ENCODE results near the gene SOX10. TPM values are rescaled to one million over a fixed set of nuclear protein-coding genes. Genes with fewer than 3 reads are reported as not detected.

SOX10 gene
- total RNA-seq, 1 experiment from 2014 or later = 2.4 TPM

DNA sequence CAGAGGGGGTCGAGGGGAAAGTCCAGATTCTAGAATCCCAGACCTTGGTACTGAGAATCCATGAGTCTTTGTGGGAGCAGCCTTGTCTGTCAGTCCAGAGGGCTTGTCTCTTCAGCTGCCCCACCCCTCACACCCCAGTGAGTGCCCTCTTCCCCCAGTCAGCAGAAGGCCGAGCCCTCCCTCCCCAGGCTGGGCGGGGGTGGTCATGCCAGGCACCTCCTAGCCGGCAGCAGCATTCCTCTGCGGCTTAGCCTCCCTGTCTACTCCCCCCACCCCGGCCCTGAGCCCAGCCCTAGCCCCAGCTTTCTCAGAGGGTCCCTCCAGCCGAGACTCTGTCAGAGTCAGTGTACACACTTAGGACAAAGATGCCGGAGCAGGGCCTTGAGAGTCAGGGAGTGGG, 4.6 kb downstream of the SOX10 start:
- H3K79me2 ChIP-seq (ENCODE audit: insufficient read depth, low read length) = no peaks in the 10 kb centered on the region
- no peak overlapping the region for H2AK5ac ChIP-seq (ENCODE audit: insufficient read length, low read length)
- H3K79me1 ChIP-seq (ENCODE audit: insufficient read depth, low read depth, low read length, poor library complexity, severe bottlenecking) = no peaks in the 10 kb centered on the region
- H3K18ac ChIP-seq (ENCODE audit: insufficient read length, low read depth, low read length) = no peak overlapping the region
- Mint-ChIP-seq H3K27ac (no peak overlapping the region; a peak in 1 of 7 replicates), H3K9me3 (no peaks in the 10 kb centered on the region), H3K36me3 (ENCODE audit: insufficient read depth in 1 of 3, low read depth in 3 of 3) (peaks cover 0 to 22% (median 14%) of the 10 kb centered on the region in 3 experiments; a peak in 5 of 7 replicates), H3K27me3 (ENCODE audit: low read depth) (peaks cover 28% of the 10 kb centered on the region), H3K4me1 (peaks cover 23 to 35% of the 10 kb centered on the region in 2 experiments), H3K4me3 (no peak overlapping the region)
- H3K4me1 ChIP-seq (ENCODE audit: insufficient read depth, low read length) = no peaks in the 10 kb centered on the region
- H3K14ac ChIP-seq (ENCODE audit: insufficient read depth, low read length) = no peak overlapping the region
- peaks cover 12% of the 10 kb centered on the region for H3K23me2 ChIP-seq (ENCODE audit: insufficient read length, low read depth, low read length, poor library complexity, severe bottlenecking)
- H4K5ac ChIP-seq (ENCODE audit: insufficient read length, low read depth, low read length) = no peak overlapping the region
- no peak overlapping the region for H3K27ac ChIP-seq (ENCODE audit: insufficient read length, low read depth, low read length)
- H2BK15ac ChIP-seq (ENCODE audit: low read depth, low read length) = no peak overlapping the region
- H2BK5ac ChIP-seq (ENCODE audit: insufficient read length, low read length) = no peak overlapping the region
- H4K8ac ChIP-seq (replicated peaks; ENCODE audit: insufficient read length, low read depth, low read length) = no peak overlapping the region
- no peak for DNase-seq
- H3K9me3 ChIP-seq (ENCODE audit: control insufficient read depth, low read depth, low read length) = no peaks in the 10 kb centered on the region
- H4K20me1 ChIP-seq (ENCODE audit: control insufficient read depth, insufficient read depth, insufficient read length) = peaks cover 5% of the 10 kb centered on the region
- no peak overlapping the region for H2AFZ ChIP-seq (ENCODE audit: low read length)
- no CpG with 5 or more reads among the region's 8 CpGs for WGBS (ENCODE audit: extremely low coverage, insufficient read length, low lambda C conversion rate)
- no peak overlapping the region for H4K91ac ChIP-seq (ENCODE audit: insufficient read length, low read depth, low read length)
- H3K4me2 ChIP-seq (ENCODE audit: insufficient read depth, insufficient read length, low read length) = no peak overlapping the region
- no peak overlapping the region for H3K56ac ChIP-seq (ENCODE audit: insufficient read length, low read depth, low read length)
- no peak for TF ChIP-seq CTCF (conservative IDR thresholded peaks at IDR 0.05)
- no peak overlapping the region for H3T11ph ChIP-seq (ENCODE audit: low read length)
- no peak overlapping the region for H3K4ac ChIP-seq (ENCODE audit: low read depth, low read length)
- no peak overlapping the region for H2BK20ac ChIP-seq (ENCODE audit: low read depth, low read length, poor library complexity, severe bottlenecking)
- no peak overlapping the region for H2BK120ac ChIP-seq (ENCODE audit: low read depth, low read length, poor library complexity, severe bottlenecking)
- peaks cover 1% of the 10 kb centered on the region; the same call in 1 of the 2 replicates for H3K27me3 ChIP-seq (ENCODE audit: insufficient read depth, low read length)
- no peak overlapping the region for H3K23ac ChIP-seq (ENCODE audit: insufficient read length, low read depth, low read length)
- no peak overlapping the region for H2BK12ac ChIP-seq (ENCODE audit: insufficient read length, low read depth, low read length)
- H3K9ac ChIP-seq (ENCODE audit: extremely low read depth, insufficient read length, low read length) = no peak overlapping the region

Data from H9 (cell line).